ENCODE data around the gene SPATS2L. TPM values are rescaled to one million over a fixed set of nuclear protein-coding genes. Genes with fewer than 3 reads are reported as not detected.

Gene SPATS2L
- total and polyA plus RNA-seq, 2 of the 13 experiments (the other 11 are each of a cell fraction or from before 2014, with no cell fraction given), result 154 to 212 TPM

GRCh38 chr2:200509612-200510433 lies 203.3 kb downstream of the SPATS2L start, which contains the start of gene KCTD18 (continued):
- peak; percentile 85 for TF ChIP-seq ASH2L (IDR thresholded peaks at IDR 0.05; ENCODE audit: insufficient read length, low read depth, low read length)
- TF ChIP-seq NCOR1 (IDR thresholded peaks at IDR 0.05; ENCODE audit: borderline replicate concordance, low read length), result no peak
- no peak for TF ChIP-seq ZNF33A (CRISPR knock-in tag; IDR thresholded peaks at IDR 0.05; ENCODE audit: borderline replicate concordance)
- TF ChIP-seq ZNF570 (CRISPR knock-in tag; IDR thresholded peaks at IDR 0.05; ENCODE audit: borderline replicate concordance), result peak; percentile 24; the same call in 1 of the 2 replicates
- TF ChIP-seq CBX5 (CRISPR knock-in tag; IDR thresholded peaks at IDR 0.05; ENCODE audit: borderline replicate concordance), result peak; percentile 20; the same call in 1 of the 2 replicates
- peak; percentile 55; the same call in 1 of the 2 replicates for TF ChIP-seq KDM5A (IDR thresholded peaks at IDR 0.05; ENCODE audit: borderline replicate concordance, low read length)
- TF ChIP-seq HNRNPK (IDR thresholded peaks at IDR 0.05; ENCODE audit: low read depth, low read length, poor library complexity, severe bottlenecking), result peak; percentile 88
- peak; percentile 93 for TF ChIP-seq GABPB1 (CRISPR knock-in tag; IDR thresholded peaks at IDR 0.05)
- peak; percentile 9; the same call in 1 of the 2 replicates for TF ChIP-seq SNAI1 (CRISPR knock-in tag; IDR thresholded peaks at IDR 0.05; ENCODE audit: borderline replicate concordance)
- peak; percentile 91 for TF ChIP-seq ZMYM2 (CRISPR knock-in tag; IDR thresholded peaks at IDR 0.05)
- TF ChIP-seq PAWR (CRISPR knock-in tag; IDR thresholded peaks at IDR 0.05; ENCODE audit: borderline replicate concordance), result 0 out of 2 replicates have a peak, but pooled peaks have one; percentile 27
- no peak for TF ChIP-seq ZFP1 (CRISPR knock-in tag; IDR thresholded peaks at IDR 0.05)
- no peak for TF ChIP-seq ZNF562 (CRISPR knock-in tag; IDR thresholded peaks at IDR 0.05; ENCODE audit: borderline replicate concordance)
- TF ChIP-seq ZNF670 (CRISPR knock-in tag; IDR thresholded peaks at IDR 0.05; ENCODE audit: borderline replicate concordance), result peak; percentile 66; the same call in 1 of the 2 replicates
- peak; percentile 96; the same call in 1 of the 2 replicates for TF ChIP-seq SAFB2 (CRISPR knock-in tag; IDR thresholded peaks at IDR 0.05; ENCODE audit: borderline replicate concordance, low read depth)
- TF ChIP-seq NBN (conservative IDR thresholded peaks at IDR 0.05), result no peak
- TF ChIP-seq ZNF569 (CRISPR knock-in tag; IDR thresholded peaks at IDR 0.05; ENCODE audit: borderline replicate concordance), result no peak
- no peak for TF ChIP-seq ATF2 (CRISPR knock-in tag; IDR thresholded peaks at IDR 0.05)
- TF ChIP-seq HCFC1 (IDR thresholded peaks at IDR 0.05; ENCODE audit: low read depth, low read length), result peak; percentile 43; the same call in 1 of the 2 replicates
- TF ChIP-seq ZNF549 (CRISPR knock-in tag; IDR thresholded peaks at IDR 0.05), result no peak
- TF ChIP-seq YEATS4 (CRISPR knock-in tag; IDR thresholded peaks at IDR 0.05; ENCODE audit: borderline replicate concordance), result peak; percentile 96
- TF ChIP-seq ZNF800 (CRISPR knock-in tag; IDR thresholded peaks at IDR 0.05), result no peak
- TF ChIP-seq ZFP90 (CRISPR knock-in tag; IDR thresholded peaks at IDR 0.05; ENCODE audit: borderline replicate concordance), result peak; percentile 61; the same call in 1 of the 2 replicates
- TF ChIP-seq RFXANK (CRISPR knock-in tag; IDR thresholded peaks at IDR 0.05), result no peak; the same call in 1 of the 2 replicates
- TF ChIP-seq CREM (IDR thresholded peaks at IDR 0.05), result no peak
- TF ChIP-seq CREM (CRISPR knock-in tag; IDR thresholded peaks at IDR 0.05), result no peak
- TF ChIP-seq TRIM22 (IDR thresholded peaks at IDR 0.05), result no peak
